Astrocyte of the cerebellum (primary cell): ENCODE data around the gene BRWD1.
A peak's percentile ranks its signal among the peaks of the same experiment; 100 is the strongest.
"Not testable (repeated sequence)": the region's sequence is repeated elsewhere in the genome, so short reads cannot be mapped to it uniquely, and the experiment has no call there.

ENCODE experiments used
- DNase-seq: peaks from one replicate; pipeline ENCODE4 v3.0.0-alpha.2; 2011; ENCODE audit warnings: low read depth
- H3K4me3 ChIP-seq: 2 replicates; pipeline ENCODE4 v1.5.1; 2011; ENCODE audit warnings: mild to moderate bottlenecking, low read depth, low read length, moderate library complexity
- CTCF ChIP-seq: IDR thresholded peaks from 2 replicates; pipeline ENCODE4 v1.5.1; 2012; ENCODE audit warnings: low read length, low read depth, moderate library complexity, mild to moderate bottlenecking; ENCODE audit errors: missing control alignments
- in situ Hi-C: cut with HindIII; loops from 2 replicates; pipeline ENCODE4 v1.10.0; 2017; ENCODE audit warnings: low sequenced_read_pairs

Gene BRWD1

GRCh38 chr21:39169906-39170305, 143.5 kb downstream of the BRWD1 start:
- no peak for TF ChIP-seq CTCF
- no peak overlapping the region for H3K4me3 ChIP-seq
- in situ Hi-C loops = loop anchor here (25.0 kb wide), 1 partner anchor 658 kb away; no protein-coding TSS in a partner anchor
- DNase-seq = no peak

GRCh38 chr21:39168800-39169199, 144.6 kb downstream of the BRWD1 start:
- H3K4me3 ChIP-seq = no peak overlapping the region
- in situ Hi-C loops = loop anchor here (25.0 kb wide), 1 partner anchor 656 kb away; no protein-coding TSS in a partner anchor
- no peak for TF ChIP-seq CTCF
- DNase-seq = no peak

GRCh38 chr21:39164523-39164922, 148.9 kb downstream of the BRWD1 start:
- H3K4me3 ChIP-seq = no peak overlapping the region
- in situ Hi-C loops = loop anchor here (25.0 kb wide), 1 partner anchor 652 kb away; no protein-coding TSS in a partner anchor

GRCh38 chr21:39161064-39161463, 152.4 kb downstream of the BRWD1 start:
- TF ChIP-seq CTCF = no peak
- in situ Hi-C loops = loop anchor here (25.0 kb wide), 1 partner anchor 649 kb away; no protein-coding TSS in a partner anchor
- H3K4me3 ChIP-seq = no peak overlapping the region
- no peak for DNase-seq

More at GRCh38 chr21:39164523-39164922, 148.9 kb downstream of the BRWD1 start:
- no peak for TF ChIP-seq CTCF
- no peak for DNase-seq

- in situ Hi-C loops = loop anchor here (25.0 kb wide), 1 partner anchor 647 kb away; no protein-coding TSS in a partner anchor
- TF ChIP-seq CTCF = no peak
- no peak for DNase-seq
- H3K4me3 ChIP-seq = no peak overlapping the region
Observed at GRCh38 chr21:39159342-39160063, 153.9 kb downstream of the BRWD1 start.

GRCh38 chr21:39157241-39157640, 156.2 kb downstream of the BRWD1 start:
- not testable (repeated sequence) for H3K4me3 ChIP-seq, DNase-seq
- in situ Hi-C loops = loop anchor here (25.0 kb wide), 1 partner anchor 645 kb away; no protein-coding TSS in a partner anchor

- H3K4me3 ChIP-seq = no peak overlapping the region
- peak; percentile 43 for DNase-seq
- TF ChIP-seq CTCF = no peak
- in situ Hi-C loops = loop anchor here (25.0 kb wide), 1 partner anchor 644 kb away; no protein-coding TSS in a partner anchor
Observed at GRCh38 chr21:39156024-39156423, 157.4 kb downstream of the BRWD1 start.
